ENCODE results near the gene GRIN2A.

Gene GRIN2A

GRCh38 chr16:10182222-10183053 lies at the start of gene GRIN2A:
Gene GRIN2A (minus strand): TSS chr16:10182428. CDS start chr16:10180411, 2,017 bp downstream.
- DNase-seq = no peak

GRCh38 chr16:10231563-10231962 lies 49.3 kb upstream of the GRIN2A start:
- no peak for DNase-seq

GRCh38 chr16:10228779-10229178 lies 46.6 kb upstream of the GRIN2A start:
- DNase-seq = no peak

- no peak for DNase-seq
Measured at GRCh38 chr16:10226987-10227306, 44.7 kb upstream of the GRIN2A start.

- DNase-seq = no peak
Measured at GRCh38 chr16:10226141-10226986, 44.1 kb upstream of the GRIN2A start.

- DNase-seq = no peak
Measured at GRCh38 chr16:10225653-10226052, 43.4 kb upstream of the GRIN2A start.

- DNase-seq = no peak
Measured at GRCh38 chr16:10224850-10225249, 42.6 kb upstream of the GRIN2A start.

GRCh38 chr16:10220942-10221341 lies 38.7 kb upstream of the GRIN2A start:
- no peak for DNase-seq

GRCh38 chr16:10219742-10220141 lies 37.5 kb upstream of the GRIN2A start:
- no peak for DNase-seq

GRCh38 chr16:10218490-10219206 lies 36.4 kb upstream of the GRIN2A start:
- DNase-seq = no peak

GRCh38 chr16:10213748-10214147 lies 31.5 kb upstream of the GRIN2A start:
- no peak for DNase-seq

GRCh38 chr16:10210944-10211343 lies 28.7 kb upstream of the GRIN2A start:
- no peak for DNase-seq

- no peak for DNase-seq
Measured at GRCh38 chr16:10206865-10207264, 24.6 kb upstream of the GRIN2A start.

GRCh38 chr16:10206215-10206614 lies 24.0 kb upstream of the GRIN2A start:
- DNase-seq = no peak

- no peak for DNase-seq
Measured at GRCh38 chr16:10205688-10206087, 23.5 kb upstream of the GRIN2A start.

GRCh38 chr16:10202649-10203048 lies 20.4 kb upstream of the GRIN2A start:
- no peak for DNase-seq

- no peak for DNase-seq
Measured at GRCh38 chr16:10200637-10201586, 18.7 kb upstream of the GRIN2A start.

- no peak for DNase-seq
Measured at GRCh38 chr16:10196999-10197398, 14.8 kb upstream of the GRIN2A start.

GRCh38 chr16:10191096-10191495 lies 8.9 kb upstream of the GRIN2A start:
- DNase-seq = no peak

- DNase-seq = no peak
Measured at GRCh38 chr16:10189861-10190390, 7.7 kb upstream of the GRIN2A start.

- DNase-seq = no peak
Measured at GRCh38 chr16:10188236-10188635, 6.0 kb upstream of the GRIN2A start.

All from GF-D8 (cell line).